Natural killer cell (primary cell): ENCODE results near the gene FBXW5. TPM values are rescaled to one million over a fixed set of nuclear protein-coding genes. Genes with fewer than 3 reads are reported as not detected.

Experiments
- ATAC-seq, 3 donors: fragments of 150-1000 bp in 2 of 3; fragments of 200-7000 bp in 1 of 3; cut with Tn5 transposase; 1 replicate in 1 of 3; 2 replicates in 2 of 3; pipeline ENCODE4 v1.10.0; 2021; ENCODE audit warnings: mild to moderate bottlenecking in 2 of 3, moderate library complexity in 2 of 3
- DNase-seq, 2 donors: peaks; one replicate each; pipeline versions ENCODE4 v3.0.0 to v3.0.0-alpha.2; 2013 to 2021; ENCODE audit warnings: mixed read lengths in 1 of 2
- H3K27ac ChIP-seq: one replicate; pipeline ENCODE4 v1.5.1; 2013; ENCODE audit warnings: mild to moderate bottlenecking, low read length
- H3K27me3 ChIP-seq: one replicate; pipeline ENCODE4 v1.6.1; 2013; ENCODE audit warnings: low read length; ENCODE audit not compliant: control insufficient read depth, insufficient read depth
- H3K36me3 ChIP-seq: one replicate; pipeline ENCODE4 v1.6.1; 2013; ENCODE audit warnings: low read length; ENCODE audit not compliant: control insufficient read depth, insufficient read depth
- H3K4me1 ChIP-seq: one replicate; pipeline ENCODE4 v1.6.1; 2013; ENCODE audit warnings: low read length; ENCODE audit not compliant: control insufficient read depth, insufficient read depth
- H3K4me3 ChIP-seq: one replicate; pipeline ENCODE4 v1.5.1; 2013; ENCODE audit warnings: low read length
- H3K9me3 ChIP-seq: one replicate; pipeline ENCODE4 v1.6.1; 2013; ENCODE audit warnings: low read length; ENCODE audit not compliant: control insufficient read depth, insufficient read depth
- H3K27ac Mint-ChIP-seq, 2 donors: one replicate each; pipeline ENCODE4 v1.8.0; 2022; ENCODE audit warnings: mild to moderate bottlenecking in 2 of 2, mixed read lengths in 2 of 2, moderate library complexity in 1 of 2
- H3K27me3 Mint-ChIP-seq, 2 donors: one replicate each; pipeline ENCODE4 v1.8.0; 2022; ENCODE audit warnings: low read depth in 2 of 2, mixed read lengths in 2 of 2
- H3K36me3 Mint-ChIP-seq: one replicate; pipeline ENCODE4 v1.8.0; 2022; ENCODE audit warnings: mixed read lengths
- H3K4me1 Mint-ChIP-seq, 2 donors: one replicate each; pipeline ENCODE4 v1.8.0; 2022; ENCODE audit warnings: mixed read lengths in 2 of 2
- H3K4me3 Mint-ChIP-seq: one replicate; pipeline ENCODE4 v1.8.0; 2022; ENCODE audit warnings: mild to moderate bottlenecking, moderate library complexity, mixed read lengths
- H3K9me3 Mint-ChIP-seq, 2 donors: one replicate each; pipeline ENCODE4 v1.8.0; 2022; ENCODE audit warnings: mixed read lengths in 2 of 2
- WGBS: methylation state at CpG from one replicate; pipeline ENCODE4 v1.1.7; 2013; ENCODE audit warnings: missing lambda C conversion rate; ENCODE audit not compliant: insufficient coverage; 5-methylcytosine and 5-hydroxymethylcytosine counted together
- intact Hi-C: fragments of 100-400 bp; cut with micrococcal nuclease; formaldehyde crosslinking; loops from one replicate; pipeline ENCODE4 v1.14.2; 2022
- total RNA-seq, 4 donors: library from RNA; stranded (reverse); fragments of 120-200 nt in 1 of 4; gene quantifications; one replicate each; pipeline versions ENCODE4 v1.2.3 to v1.2.4, GENCODE V29; 2013 to 2022
- TF ChIP-seq, protein P1 (sequence below): fragments of 200-600 bp; IDR thresholded peaks from one replicate; pipeline ENCODE4 v1.8.0; 2022; ENCODE audit warnings: antibody characterized with exemption

The FBXW5 gene
- total RNA-seq, 3 donors from 2014 or later (not counting 1 experiment from before 2014, with no cell fraction given), result 117 to 144 (median 136) TPM

DNA sequence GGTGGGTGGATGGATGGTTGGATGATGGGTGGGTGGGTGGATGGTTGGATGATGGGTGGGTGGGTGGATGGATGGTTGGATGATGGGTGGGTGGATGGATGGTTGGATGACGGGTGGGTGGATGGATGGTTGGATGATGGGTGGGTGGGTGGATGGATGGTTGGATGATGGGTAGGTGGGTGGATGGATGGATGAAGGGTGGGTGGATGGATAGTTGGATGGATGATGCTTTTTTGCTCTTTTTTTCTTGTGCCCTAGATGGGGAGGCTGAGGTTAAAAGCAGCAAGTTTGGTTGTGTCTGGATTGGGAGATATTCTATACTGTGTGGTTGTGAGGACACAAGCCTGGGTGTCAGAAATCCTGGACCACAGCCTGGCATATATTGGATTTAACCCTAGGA lies 12.9 kb upstream of the FBXW5 start:
- peaks cover 4 to 5% of the 10 kb centered on the region in 2 donors for H3K9me3 Mint-ChIP-seq
- H3K36me3 Mint-ChIP-seq, result no peaks in the 10 kb centered on the region
- H3K27ac Mint-ChIP-seq, result peak overlapping the region in 1 of 2 donors; percentile 85
- no peak for ATAC-seq
- Histone ChIP-seq H3K27me3 (no peaks in the 10 kb centered on the region), H3K4me1 (peaks cover 56% of the 10 kb centered on the region), H3K9me3 (no peaks in the 10 kb centered on the region), H3K36me3 (no peaks in the 10 kb centered on the region), H3K27ac (peak overlapping the region; percentile 4), H3K4me3 (no peak overlapping the region)
- peak overlapping the region; percentile 40 for H3K4me3 Mint-ChIP-seq
- intact Hi-C loops, result no loop called here
- peaks cover 13 to 69% of the 10 kb centered on the region in 2 donors for H3K4me1 Mint-ChIP-seq
- TF ChIP-seq, protein P1, sequence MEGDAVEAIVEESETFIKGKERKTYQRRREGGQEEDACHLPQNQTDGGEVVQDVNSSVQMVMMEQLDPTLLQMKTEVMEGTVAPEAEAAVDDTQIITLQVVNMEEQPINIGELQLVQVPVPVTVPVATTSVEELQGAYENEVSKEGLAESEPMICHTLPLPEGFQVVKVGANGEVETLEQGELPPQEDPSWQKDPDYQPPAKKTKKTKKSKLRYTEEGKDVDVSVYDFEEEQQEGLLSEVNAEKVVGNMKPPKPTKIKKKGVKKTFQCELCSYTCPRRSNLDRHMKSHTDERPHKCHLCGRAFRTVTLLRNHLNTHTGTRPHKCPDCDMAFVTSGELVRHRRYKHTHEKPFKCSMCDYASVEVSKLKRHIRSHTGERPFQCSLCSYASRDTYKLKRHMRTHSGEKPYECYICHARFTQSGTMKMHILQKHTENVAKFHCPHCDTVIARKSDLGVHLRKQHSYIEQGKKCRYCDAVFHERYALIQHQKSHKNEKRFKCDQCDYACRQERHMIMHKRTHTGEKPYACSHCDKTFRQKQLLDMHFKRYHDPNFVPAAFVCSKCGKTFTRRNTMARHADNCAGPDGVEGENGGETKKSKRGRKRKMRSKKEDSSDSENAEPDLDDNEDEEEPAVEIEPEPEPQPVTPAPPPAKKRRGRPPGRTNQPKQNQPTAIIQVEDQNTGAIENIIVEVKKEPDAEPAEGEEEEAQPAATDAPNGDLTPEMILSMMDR, result no peak
- no peak for DNase-seq
- H3K27me3 Mint-ChIP-seq, result no peaks in the 10 kb centered on the region
- WGBS, result 100% methylated on average over 1 of the region's 1 CpG

DNA sequence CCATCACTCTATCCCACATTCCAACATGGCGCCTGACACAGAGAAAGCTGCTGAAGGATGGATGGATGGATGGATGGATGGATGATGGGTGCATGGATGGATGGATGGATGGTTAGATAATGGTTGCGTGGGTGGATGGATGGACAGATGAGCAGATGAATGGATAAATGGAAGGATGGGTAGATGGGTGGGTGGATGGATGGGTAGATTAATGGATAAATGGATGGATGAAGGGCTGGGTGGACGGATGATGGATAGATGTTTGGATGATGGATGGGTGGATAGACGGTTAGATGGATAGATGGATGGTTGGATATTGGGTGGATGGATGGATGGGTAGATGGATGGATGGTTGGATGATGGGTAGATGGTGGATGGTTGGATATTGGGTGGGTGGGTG lies 12.1 kb upstream of the FBXW5 start:
- H3K27ac Mint-ChIP-seq, result peak overlapping the region in 1 of 2 donors; percentile 72
- TF ChIP-seq, protein P1, result no peak
- intact Hi-C loops, result no loop called here
- no peaks in the 10 kb centered on the region for H3K27me3 Mint-ChIP-seq
- no peaks in the 10 kb centered on the region for H3K36me3 Mint-ChIP-seq
- H3K9me3 Mint-ChIP-seq, result peaks cover 4 to 5% of the 10 kb centered on the region in 2 donors
- H3K4me3 Mint-ChIP-seq, result no peak overlapping the region
- ATAC-seq, result no peak
- no peak for DNase-seq
- Histone ChIP-seq H3K9me3 (no peaks in the 10 kb centered on the region), H3K27ac (no peak overlapping the region), H3K36me3 (no peaks in the 10 kb centered on the region), H3K4me1 (peaks cover 47% of the 10 kb centered on the region), H3K4me3 (no peak overlapping the region), H3K27me3 (no peaks in the 10 kb centered on the region)
- 98% methylated on average over 4 of the region's 4 CpGs for WGBS
- peaks cover 7 to 61% of the 10 kb centered on the region in 2 donors for H3K4me1 Mint-ChIP-seq

DNA sequence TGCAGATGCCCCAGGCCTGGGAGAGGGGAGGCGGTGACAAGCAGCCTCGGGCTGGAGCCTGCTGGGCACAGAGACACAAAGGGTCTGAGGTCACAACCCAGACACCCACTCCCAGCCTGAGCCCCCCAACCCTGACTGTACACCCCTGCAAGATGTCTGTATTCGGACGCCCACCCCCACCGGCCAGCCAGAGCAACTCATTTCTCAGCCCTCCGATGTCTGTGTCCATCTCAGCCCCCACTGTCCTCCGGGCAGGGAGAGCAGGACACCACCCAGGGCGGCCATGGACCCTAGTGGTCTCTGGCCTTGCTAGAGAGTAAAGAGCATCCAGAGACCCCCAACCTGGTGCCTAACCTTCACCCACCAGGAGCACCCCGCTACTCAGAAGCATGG lies 11.4 kb upstream of the FBXW5 start:
- Histone ChIP-seq H3K9me3 (no peaks in the 10 kb centered on the region), H3K27me3 (no peaks in the 10 kb centered on the region), H3K4me3 (no peak overlapping the region), H3K27ac (no peak overlapping the region), H3K36me3 (no peaks in the 10 kb centered on the region), H3K4me1 (peaks cover 47% of the 10 kb centered on the region)
- TF ChIP-seq, protein P1, result no peak
- DNase-seq, result no peak
- Mint-ChIP-seq H3K4me1 (peaks cover 4 to 57% of the 10 kb centered on the region in 2 donors), H3K9me3 (peaks cover 4 to 5% of the 10 kb centered on the region in 2 donors), H3K4me3 (no peak overlapping the region), H3K36me3 (no peaks in the 10 kb centered on the region), H3K27ac (no peak overlapping the region), H3K27me3 (no peaks in the 10 kb centered on the region)
- ATAC-seq, result no peak
- intact Hi-C loops, result no loop called here
- WGBS, result 91% methylated on average over 9 of the region's 9 CpGs
